ENCODE results near the gene PTPRN2.
A peak's percentile ranks its signal among the peaks of the same experiment; 100 is the strongest.
"Not testable (repeated sequence)": the region's sequence is repeated elsewhere in the genome, so short reads cannot be mapped to it uniquely, and the experiment has no call there.

PTPRN2 gene

DNA sequence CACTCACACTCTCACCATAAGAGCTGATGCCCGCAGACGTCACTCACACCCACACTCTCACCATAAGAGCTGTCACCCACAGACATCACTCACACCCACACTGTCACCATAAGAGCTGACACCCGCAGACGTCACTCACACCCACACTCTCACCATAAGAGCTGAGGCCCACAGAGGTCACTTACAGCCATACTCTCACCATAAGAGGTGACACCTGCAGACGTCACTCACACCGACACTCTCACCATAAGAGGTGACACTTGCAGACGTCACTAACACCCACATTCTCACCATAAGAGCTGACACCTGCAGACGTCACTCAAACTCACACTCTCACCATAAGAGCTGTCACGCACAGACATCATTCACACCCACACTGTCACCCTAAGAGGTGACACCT, 250.7 kb downstream of the PTPRN2 start:
- not testable (repeated sequence) for DNase-seq

DNA sequence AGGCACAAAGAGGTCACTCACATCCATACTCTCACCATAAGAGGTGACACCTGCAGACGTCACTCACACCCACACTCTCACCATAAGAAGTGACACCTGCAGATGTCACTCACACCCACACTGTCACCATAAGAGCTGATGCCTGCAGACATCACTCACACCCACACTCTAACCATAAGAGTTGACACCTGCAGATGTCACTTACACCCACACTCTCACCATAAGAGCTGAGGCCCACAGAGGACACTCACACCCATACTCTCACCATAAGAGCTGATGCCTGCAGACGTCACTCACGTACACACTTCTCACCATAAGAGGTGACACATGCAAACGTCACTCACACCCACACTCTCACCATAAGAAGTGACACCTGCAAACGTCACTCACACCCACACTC, 255.1 kb downstream of the PTPRN2 start:
- not testable (repeated sequence) for DNase-seq

DNA sequence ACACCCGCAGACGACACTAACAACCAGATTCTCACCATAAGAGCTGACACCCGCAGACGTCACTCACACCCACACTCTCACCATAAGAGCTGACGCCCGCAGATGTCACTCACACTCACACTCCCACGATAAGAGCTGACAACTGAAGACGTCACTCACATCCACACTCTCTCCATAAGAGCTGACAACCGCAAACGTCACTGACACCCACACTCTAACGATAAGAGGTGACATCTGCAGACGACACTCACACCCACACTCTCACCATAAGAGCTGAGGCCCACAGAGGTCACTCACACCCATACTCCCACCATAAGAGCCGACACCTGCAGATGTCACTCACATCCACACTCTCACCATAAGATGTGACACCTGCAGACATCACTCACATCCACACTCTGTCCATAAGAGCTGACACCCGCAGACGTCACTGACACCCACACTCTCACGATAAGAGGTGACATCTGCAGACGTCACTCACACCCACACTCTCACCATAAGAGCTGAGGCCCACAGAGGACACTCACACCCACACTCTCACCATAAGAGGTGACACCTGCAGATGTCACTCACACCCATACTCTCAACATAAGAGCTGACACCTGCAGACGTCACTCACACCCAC, 255.7 kb downstream of the PTPRN2 start:
- DNase-seq: not testable (repeated sequence)

DNA sequence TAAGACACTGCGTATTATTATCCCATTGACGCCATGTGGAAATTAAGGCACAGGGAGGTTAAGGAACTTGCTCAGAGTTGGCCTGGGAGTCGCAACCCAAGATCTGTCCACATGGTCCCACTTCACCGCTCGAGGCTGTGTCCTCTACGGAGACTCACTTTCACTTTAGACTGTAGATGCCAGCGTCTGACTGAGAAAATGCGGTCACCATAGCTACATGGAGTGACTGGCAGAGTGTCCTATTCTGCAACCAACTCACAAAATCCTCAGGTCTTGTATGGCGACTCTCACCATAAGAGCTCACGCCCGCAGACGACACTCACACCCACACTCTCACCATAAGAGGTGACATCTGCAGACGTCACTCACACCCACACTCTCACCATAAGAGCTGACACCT, 257.9 kb downstream of the PTPRN2 start:
- DNase-seq: no peak

DNA sequence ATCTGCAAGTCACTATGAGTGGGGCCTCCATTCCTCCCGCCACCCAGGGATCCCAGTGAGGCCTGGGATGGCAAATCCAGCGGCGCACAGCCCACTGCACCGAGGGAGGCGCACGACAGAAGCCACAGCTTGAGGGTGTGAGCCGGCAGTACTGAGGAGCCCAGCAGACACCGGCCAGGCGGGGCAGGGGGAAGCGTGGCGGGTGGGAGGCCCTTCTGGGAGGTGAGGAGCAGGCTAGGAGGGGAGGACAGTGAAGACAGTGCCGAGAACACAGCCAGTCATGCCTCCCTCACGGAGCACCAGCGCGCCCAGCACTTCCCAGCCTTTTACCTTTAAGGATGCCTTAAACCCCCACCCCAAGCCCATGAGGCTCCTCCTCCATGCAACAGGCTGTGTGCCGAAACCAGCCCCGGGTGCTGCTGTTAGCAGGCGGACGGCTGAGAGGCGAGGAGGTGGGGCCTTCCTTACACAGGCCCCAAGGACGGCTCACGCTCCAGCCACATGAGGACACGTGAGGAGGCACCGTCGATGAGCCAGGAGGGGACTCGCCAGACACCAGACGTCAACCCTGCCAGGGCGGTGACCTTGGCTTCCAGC, 258.5 kb downstream of the PTPRN2 start:
- DNase-seq: no peak

DNA sequence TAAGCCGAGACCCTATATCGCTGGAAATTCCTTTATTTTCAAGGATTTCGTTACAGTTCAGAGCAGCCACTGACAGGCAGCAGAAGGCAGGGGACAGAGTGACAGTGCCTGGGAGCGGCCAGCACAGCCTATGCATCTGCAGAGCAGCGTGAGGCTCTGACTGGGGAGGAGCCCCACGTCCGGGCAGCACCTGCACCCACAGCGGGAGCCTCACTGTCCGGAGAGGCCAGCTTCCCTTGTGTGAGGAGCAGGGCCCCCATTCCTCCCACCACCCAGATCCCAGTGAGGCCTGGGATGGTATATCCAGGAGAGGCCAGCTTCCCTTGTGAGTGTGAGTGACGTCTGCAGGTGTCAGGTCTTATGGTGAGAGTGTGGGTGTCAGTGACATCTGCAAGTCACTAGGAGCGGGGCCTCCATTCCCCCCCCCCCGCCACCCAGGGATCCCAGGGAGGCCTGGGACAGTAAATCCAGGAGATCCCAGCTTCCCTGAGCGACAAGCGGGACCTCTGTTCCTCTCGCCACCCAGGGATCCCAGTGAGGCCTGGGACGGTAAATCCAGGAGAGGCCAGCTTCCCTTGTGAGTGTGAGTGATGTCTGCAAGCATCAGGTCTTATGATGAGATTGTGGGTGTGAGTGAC, 259.1 kb downstream of the PTPRN2 start:
- no peak for DNase-seq

DNA sequence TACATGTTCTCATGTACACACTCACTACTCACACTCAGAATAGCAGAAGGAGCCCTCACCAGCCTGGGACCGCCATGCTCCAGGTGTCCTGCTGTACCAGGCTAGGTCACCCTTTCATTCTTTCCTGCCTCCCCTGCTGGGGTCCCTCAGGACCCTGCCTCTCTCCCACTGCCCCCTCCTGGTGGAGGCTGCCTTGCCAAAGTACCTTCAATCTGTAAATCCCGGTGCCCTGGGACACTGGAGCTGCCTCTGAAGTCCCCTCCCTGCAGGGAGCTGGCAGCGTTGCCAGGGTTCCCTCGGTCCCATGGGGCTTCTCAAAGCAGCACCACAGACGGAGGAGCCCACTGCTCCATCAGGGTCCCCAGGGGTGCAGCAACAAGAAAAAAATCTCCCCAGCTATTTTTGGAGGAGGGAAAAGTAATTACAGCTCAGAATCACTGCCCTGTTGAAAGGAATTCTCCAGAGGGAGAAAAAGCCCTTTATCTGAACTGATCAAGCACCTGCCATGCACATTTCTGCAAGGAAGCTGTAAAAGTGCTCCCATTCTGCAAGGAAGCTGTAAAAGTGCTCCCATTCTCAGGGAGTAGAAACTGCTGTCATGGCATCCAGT, 259.9 kb downstream of the PTPRN2 start:
- DNase-seq: no peak

DNA sequence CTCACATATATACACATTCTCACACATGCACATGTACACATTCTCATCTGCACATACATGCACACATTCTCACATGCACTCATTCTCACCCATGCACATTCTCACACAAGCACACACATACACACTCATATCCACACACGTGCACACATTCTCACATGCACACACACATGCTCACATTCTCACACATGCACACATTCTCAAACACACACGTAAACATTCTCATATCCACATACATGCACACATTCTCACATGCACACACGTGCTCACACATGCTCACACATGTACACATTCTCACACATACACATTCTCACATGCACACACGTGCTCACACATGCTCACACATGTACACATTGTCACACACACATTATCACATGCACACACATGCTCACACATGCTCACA, 260.6 kb downstream of the PTPRN2 start:
- no peak for DNase-seq

DNA sequence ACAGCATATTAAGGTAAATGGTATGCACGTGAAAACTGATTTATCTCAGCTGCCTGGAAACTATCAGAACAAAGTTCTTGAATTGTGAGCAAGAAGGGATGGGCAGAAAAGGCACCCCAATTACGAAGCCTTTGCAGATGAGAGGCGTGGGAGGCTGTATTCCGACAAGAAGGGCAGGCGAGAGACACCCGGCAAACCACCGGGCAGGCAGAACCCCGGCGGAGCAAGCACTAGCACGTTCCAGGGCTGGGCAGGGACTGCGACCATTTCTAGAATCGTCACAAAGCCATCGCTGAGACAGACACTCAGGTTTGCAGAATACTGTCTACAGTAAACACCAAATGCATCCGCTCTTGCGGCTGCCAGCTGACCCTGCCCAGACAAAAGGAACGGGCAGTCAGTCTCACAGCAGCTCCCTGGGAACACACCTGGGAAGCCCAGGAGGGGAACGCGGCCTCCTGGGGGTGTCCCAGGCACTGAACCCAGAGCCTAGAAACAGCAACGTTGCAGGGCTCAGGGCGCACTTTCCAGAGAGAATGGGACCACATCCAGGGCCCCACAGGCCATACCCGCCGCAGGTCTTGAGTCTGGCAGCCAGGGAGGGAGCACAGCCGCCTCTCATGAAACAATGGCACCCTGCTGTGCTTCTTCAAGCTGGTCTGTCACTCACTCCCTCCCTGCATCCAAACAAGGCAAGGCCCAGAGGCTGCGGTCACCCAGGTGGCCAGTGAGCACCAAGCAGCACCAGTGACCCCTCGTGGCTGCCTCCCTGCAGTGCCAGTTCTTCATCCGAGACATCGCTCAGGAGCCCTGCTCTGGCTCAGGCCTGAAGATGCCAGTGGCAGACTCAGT, 261.9 kb downstream of the PTPRN2 start:
- DNase-seq: peak; percentile 71 to 83

DNA sequence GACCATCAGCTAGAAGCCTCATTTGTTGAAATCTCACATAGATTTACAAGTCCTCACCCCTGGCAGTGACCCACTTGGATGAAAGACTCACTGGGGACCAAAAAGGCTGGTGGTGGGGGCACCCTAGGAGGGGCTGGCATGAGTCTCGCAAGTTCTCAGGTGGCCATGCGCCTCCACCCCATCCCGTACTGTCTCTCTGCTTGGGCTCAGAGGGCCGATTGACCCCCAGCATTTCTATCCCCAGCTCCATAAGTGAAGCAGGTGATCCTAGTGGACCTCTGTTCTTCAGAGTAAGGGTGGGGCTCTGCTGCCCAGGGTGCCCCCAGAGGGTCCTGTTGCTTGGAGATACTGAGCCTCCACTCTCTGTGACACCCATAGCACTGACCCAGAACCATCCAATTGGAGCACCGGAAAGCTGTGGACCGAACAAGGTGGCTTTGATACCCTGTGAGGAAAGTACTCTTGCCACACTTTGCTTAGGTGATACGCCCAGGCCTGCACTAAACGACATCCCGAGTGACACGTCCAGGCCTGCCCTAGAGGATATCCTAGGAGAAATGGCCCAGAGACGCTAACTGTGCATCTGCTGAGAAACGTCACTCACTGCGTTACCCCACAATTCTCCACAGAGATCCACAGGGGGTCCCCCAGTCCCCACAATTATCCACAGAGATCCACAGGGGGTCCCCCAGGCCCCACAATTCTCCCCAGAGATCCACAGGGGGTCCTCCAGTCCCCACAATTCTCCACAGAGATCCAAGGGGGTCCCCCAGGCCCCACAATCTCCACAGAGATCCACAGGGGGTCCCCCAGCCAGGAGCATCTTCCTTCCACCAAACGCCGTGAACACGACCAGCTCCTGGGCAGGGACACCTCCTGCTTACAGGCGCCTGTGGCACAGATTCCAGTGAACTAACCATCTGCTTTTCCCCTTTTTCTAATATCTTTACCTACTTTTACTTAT, 262.9 kb downstream of the PTPRN2 start:
- DNase-seq: no peak

DNA sequence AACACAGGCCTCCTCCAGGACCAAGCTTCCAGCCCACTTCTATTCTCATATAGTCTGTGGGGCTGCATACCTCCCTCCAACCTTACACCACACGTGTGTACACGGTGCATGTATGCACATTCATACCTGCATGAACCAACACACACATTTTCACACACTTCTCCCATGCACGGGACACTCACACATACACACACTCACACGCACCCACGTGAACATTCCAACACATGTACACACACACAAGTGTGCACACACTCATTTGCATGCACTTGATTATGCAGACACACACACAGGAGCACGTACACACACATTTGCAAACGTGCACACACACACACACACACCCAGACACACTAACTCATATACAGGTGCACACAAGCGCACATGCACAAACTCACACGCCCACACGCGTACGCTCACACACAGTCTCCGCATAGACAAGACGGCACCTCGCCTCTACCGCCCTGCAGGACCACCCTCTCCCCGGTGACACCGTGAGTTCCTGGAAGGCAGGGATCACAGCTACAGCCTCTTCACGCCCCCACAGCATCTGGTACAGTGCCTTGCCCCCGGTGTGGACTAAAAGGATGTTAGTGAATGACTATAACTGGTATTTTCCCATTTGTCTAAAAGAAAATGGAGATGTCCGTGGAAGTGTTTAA, 263.8 kb downstream of the PTPRN2 start:
- no peak for DNase-seq

DNA sequence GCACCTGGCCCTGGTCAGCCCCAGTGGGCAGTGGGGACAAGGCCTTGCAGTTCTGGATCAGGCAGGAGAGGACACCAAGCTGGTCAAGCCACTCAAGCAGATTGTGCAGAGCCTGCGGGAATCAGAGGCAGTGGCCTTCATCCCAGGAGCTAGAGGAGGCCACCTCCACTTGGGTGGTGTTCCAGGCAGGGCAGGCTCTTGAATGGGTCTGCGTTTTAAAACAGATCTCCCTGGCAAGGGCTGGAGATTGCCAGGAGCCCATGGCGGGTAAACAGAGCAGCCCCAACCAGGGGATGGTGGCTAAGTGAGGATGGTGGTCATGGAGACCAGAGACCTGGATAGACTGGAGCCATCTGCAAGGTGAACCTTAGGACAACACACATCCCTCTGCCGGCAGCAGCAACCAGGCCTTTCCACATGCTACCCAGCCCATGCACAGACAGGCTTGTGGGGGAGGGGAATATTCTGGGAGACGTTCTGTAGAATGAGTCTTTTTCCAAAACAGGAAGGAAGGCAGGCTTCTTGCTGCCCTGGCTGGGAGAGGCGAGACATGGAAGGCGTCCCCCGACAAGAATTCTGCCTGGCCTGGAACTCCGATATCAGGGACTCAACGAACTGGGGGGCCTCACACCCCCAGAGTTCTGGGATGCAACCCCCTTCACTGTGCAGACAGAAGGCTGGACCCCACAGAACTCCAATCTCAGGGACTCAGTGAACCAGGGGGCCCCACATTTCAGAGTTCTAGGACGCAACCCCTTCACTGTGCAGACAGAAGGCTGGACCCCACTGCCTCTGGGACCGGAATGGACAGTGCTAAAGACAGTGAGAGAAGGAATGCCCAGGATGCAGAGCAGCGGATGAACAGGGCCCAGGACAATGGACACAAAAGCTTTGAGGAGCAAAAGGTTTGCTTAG, 264.8 kb downstream of the PTPRN2 start:
- no peak for DNase-seq

DNA sequence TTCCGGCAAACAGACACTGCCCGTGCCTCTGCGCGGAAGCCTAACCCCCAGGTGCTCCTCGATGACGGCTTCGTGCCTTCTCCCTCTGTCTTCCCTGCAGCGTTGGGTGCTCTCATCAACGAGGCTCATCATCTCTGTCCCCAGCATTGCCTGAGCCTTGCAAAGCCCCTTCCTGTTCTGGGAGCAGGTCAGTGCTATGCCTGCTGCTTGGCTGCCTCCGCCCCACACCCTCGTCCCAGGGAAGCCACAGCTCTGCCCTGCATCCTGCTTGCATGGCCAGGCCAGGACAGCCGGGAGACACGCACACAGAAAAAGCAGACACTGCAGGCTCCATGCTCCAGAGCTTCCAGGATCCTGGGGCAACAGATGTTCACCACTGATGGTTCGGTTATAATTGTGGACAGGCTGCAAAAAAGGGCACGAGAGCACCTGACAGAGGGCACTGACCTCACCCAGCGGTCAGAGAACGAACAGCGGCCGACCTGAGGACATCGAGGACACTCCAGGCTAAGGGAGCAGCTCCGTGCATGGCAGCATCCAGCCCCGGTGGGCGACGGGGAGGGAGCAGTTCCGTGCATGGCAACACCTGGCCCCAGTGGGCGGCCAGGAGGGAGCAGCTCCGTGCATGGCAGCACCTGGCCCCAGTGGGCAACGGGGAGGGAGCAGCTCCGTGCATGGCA, 265.5 kb downstream of the PTPRN2 start:
- no peak for DNase-seq

DNA sequence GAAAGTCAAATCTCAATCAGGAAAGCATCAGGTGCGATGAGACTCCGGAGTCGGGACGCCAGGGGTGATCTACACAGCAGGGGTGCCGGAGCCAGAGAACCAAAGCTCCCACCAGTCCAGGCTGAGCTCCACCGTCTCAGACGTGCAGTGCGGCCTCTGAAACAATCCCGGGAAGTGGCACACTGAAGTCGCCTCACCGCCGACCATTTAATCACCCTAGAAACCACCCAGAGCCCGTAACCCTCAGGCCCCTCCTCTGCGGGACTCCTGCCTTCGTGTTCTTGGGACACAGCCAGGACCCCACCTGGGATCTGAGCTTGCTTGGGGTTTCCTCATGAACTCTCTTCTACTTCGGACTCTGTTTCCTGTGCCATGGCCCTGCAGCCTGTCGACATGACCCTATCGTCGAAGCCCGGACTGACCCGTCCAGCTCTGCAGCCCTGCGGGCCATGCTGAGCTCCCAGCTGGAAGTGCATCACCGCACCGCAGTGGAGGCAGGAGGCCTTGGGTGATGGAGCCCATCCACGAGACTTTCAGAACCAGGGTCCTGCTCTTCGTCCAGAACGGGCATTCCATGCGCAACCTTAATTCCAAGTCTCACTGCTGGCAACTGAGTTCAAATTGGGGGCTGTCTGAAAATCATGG, 266.4 kb downstream of the PTPRN2 start:
- no peak for DNase-seq

DNA sequence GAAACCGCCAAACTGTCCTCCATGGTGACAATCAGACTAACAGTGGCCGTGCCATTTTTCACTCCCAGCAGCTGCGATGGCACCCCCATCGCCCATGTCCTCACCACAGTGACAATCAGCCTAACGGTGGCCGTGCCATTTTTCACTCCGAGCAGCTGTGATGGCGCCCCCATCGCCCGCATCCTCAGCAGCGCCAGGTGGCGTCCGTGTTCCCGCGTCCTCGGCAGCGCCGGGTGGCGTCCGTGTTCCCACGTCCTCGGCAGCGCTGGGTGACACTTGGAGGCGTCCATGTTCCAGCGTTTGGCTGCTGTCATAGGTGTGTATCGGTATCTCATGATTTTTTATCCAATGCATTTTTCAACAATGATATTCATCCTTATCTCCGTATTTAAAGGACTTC, 267.3 kb downstream of the PTPRN2 start:
- DNase-seq: no peak

DNA sequence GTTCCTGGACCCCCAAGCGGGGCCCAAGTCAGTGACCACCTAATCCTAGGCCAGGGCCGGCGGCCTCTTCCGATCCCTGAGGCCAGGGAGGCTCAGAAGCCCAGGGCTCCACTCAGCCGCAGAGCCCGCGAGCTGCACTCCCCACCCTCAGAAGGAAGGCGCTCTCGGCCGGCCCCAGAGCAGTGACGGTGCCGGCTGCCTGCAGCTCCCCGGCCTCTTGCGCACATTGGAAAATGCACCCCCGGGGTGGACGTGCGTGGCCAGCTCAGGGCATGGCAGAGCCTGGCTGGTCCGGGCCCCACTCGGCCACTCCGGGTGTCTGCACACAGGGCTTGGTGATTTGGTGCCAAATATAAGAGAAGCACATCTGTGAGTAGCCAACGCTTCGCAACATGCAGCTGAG, 269.1 kb downstream of the PTPRN2 start:
- no peak for DNase-seq

DNA sequence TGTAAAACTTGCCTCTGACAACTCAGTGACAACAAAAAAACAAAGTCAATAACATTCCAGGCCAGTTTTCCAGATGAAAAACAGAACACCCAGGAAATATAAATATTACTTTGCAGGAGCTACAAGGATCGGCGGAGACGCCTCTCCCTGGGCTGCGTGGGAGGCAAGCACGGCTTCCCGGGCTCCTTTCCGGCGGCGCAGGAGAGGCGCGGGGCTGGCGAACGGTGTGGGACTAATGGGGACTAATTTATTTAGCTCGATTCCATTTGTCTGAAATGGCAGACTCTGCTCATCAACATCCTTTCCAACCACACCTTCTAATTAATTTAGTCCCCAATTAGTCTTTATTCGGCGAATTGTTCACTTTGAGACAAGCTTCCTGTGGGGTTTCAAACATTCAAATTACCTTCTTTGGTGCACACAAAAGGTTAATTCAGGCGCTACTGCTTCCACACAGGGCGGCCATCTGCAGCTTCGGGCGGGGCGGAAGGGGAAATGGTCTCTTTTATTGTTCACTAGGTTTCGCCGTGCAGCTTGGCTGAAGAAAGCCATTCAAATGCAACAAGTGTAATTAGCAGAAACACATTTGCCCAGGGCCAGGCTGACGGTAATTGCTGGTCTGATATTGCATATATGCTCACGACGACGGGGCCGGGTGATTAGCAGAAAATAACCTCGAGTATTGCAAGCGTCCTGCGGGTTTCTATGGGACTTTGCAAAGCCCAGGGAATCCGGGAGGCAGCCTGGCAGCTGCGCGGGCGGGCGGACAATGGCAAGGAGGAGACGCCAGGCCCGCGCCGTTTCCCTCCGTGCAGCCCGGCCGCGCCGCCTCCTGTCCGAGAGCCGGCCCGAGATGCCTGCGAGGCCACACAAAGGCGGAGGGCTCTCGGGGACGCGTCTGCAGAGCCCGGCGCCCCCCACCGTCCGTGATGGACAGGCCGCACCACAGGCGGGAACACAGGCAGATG, 270.1 kb downstream of the PTPRN2 start:
- DNase-seq: no peak

DNA sequence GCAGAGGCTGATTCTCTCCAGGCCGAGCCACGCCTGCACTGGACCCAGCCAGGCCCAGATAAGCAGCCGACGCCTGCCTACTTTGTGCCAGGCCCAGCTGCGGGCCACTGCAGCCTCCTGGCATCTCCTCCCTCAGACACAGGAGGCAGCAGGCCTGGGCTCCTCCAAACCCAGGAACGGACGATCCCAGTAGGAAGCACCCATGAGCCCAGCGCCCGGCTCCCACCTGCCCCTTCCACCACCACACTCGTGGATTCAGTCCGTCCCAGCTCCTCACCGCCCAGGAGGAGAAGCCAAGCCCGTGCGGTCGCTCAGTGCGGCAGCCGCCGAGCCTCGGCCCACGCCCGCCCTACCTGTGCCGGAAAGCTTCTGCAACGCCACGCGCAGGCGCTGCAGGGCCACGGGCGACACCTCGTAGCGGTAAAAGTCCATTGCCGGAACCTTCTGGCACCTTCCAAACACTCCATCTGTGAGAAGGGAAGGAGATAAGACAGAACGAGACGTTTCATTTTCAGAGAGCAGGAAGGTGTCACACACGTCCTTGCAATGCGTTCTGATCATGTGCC, 271.1 kb downstream of the PTPRN2 start:
- DNase-seq: no peak

Measured in NCI-H524 (cell line).